Stimulated activated CD8-positive, alpha-beta memory T cell treated with anti-CD3 and anti-CD28 coated beads, Interleukin-15, amount 100 ng/mL, for 24 hours (primary cell): ENCODE results near the gene EFNB2.

Source experiments
- DNase-seq: peaks from one replicate; pipeline ENCODE4 v3.0.0-alpha.2; 2020; ENCODE audit warnings: low read depth

Gene EFNB2

GRCh38 chr13:106535552-106536243 lies at the start of gene EFNB2:
EFNB2 (minus strand) TSS chr13:106535662; CDS start chr13:106534964, 698 bp downstream.
- DNase-seq, result peak; percentile 66

GRCh38 chr13:106581225-106581624 lies 45.8 kb upstream of the EFNB2 start:
- no peak for DNase-seq

- no peak for DNase-seq
Observed at GRCh38 chr13:106575896-106576295, 40.4 kb upstream of the EFNB2 start.

- no peak for DNase-seq
Observed at GRCh38 chr13:106573868-106574267, 38.4 kb upstream of the EFNB2 start.

DNA sequence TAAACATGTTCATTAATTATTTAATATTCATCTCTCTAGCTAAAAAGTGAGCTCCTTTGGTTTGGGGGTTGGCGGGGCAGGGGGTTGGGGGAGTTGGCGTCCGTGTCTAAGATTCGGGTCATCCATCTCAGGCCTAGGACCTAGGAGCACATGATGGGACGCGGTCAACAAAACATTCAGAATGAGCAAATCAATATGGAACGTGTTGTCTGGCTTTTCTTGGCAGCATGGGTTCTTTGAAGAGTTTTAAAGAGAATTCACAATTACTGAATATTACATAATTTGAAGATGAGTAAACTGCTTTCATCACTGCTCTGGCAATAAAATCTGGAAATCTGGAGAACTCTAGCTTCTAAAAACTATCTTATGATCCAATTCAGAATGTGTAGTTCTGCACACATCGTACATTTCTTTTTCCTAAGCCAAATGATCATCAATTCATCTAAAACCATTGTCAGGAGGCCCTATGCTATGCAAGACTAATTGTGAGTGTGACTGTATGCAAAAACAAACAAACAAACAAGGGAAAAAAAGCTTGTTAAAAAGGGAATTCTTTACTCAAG lies 37.9 kb upstream of the EFNB2 start:
- DNase-seq, result no peak

DNA sequence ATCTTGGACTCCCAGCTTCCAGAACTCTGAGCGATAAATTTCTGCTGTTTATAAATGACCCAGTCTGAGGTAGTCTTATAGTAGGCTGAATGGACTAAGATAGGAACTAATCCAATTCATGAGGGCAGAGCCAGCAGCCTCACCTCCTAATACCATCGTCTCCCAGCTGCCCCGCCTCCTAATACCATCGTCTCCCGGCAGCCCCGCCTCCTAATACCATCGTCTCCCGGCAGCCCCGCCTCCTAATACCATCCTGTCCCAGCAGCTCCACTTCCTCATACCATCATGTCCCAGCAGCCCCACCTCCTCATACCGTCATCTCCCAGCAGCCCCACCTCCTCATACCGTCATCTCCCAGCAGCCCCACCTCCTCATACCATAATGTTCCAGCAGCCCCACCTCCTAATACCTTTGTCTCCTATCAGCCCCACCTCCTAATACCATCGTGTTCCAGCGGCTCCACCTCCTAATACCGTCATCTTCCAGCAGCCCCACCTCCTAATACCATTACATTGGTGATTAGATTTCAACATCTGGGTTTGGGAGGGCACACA lies 34.9 kb upstream of the EFNB2 start:
- peak; percentile 17 for DNase-seq

DNA sequence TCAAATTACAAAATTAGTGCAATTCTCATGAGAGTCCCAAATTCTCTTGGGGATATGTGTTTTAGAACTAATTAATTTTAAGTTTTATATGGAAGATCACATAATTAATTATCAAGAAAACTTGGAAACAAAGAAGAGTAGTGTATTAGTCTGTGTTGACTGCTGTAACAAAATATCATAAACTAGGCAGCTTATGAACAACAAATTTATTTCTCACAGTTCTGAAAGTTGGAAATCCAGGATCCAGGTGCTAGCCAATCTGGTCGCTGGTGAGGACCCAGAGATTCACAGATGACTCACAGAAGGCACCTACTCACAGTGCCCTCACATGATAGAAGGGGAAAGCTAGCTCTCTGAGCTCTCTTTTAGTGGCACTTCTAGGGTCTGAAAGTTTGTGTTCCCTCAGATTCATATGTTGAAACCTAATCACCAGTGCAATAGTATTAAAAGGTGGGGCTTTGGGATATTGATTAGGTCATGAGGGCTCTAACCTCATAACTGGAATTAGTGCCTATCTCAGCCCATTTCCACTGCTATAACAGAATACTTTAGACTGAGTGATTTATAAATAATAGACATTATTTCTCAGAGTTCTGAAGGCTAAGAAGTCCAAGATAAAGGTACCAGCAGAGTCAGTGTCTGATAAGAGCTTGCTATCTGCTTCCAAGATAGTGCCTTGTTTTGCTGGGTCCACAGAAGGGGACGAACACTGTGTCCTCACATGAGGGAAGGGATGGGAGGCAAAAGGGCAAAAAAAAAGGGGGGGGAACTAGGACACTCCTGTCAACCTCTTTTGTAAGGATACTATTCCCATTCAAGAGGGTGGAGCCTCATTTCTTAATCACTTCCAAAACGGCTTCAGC lies 34.0 kb upstream of the EFNB2 start:
- no peak for DNase-seq

GRCh38 chr13:106568299-106569003 lies 33.0 kb upstream of the EFNB2 start:
- no peak for DNase-seq

- DNase-seq, result peak; percentile 80
Observed at GRCh38 chr13:106567474-106568298, 32.2 kb upstream of the EFNB2 start, which contains the start of gene ARGLU1. ARGLU1 (minus strand) TSS chr13:106568137; CDS start chr13:106567919, 218 bp downstream.

- peak; percentile 13 for DNase-seq
Observed at GRCh38 chr13:106566641-106567473, 31.4 kb upstream of the EFNB2 start.

DNA sequence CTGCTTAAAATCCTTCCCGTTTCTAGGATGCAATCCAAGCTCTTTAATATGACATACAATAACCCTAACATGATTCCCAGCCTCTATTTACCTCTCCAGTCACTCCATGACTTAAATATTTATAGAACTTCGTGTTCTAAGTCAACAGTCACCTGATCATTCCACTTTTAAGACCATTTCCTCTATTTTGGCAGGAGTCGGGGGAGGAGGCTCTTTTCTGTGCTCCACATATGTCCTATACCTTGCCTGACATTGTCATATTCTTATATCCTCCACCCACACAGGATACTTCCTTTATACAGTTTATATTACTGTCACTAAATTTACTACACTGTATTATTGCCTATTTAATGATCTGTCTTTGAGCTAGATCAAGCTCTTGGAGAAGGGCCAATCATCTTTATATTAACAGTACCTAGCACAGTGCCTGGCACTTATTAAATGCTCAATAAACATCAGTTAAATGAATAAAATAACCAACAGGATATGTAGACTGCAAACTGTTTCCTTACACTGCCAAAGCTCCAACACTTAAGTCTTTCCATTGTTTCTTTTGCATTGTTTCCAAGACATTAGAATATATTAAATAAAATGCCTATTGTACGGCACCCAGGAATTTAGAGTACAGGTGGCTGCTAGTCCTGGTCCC lies 29.8 kb upstream of the EFNB2 start:
- no peak for DNase-seq

DNA sequence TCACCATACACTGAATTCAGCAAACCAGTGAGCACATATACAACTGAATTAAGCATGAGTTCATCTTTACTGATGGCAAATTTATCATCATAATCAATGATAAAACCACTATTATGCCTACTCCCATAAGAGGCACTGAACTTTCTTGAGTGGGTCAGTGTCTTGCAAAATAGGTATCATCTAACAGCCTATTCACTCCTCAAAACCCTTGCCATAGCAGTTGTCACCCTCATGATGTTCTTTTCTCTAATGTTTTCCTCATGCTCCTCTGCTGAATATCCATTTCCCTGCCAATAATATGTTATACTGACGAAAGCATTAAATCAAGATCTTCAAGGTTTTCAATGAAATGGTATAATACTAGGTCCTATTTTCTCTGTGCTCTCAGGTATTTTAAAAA lies 26.8 kb upstream of the EFNB2 start:
- no peak for DNase-seq

DNA sequence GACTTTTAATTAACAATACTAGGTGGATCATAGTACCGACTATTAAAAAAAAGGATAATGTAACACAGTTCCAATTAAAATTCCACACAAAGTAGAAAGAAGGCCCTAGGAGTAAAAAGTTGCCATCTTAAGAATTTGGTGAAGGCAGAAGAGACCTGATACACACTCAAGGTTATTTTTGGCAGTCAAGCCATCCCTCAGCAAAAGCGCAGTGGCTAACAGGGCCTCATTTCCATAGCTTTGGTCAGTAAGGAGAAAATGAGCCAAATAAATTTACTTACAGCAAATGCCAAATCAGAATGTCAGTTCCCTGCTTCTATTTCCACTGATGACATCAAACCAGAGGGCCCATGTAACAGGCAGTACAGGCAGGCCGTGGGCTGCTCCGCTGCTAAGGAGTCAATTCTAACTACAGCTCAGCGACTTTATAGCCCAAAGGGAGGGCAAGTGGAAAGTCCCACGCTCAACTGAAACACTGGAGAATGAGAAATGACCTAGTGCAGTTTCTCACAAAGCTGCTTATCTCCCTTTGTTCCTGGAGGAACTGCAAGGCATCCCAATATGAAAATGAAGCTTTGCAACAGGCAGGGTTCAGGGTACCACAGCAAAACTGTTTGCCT lies 26.2 kb upstream of the EFNB2 start:
- DNase-seq, result no peak

- DNase-seq, result no peak
Observed at GRCh38 chr13:106560821-106561220, 25.4 kb upstream of the EFNB2 start.

DNA sequence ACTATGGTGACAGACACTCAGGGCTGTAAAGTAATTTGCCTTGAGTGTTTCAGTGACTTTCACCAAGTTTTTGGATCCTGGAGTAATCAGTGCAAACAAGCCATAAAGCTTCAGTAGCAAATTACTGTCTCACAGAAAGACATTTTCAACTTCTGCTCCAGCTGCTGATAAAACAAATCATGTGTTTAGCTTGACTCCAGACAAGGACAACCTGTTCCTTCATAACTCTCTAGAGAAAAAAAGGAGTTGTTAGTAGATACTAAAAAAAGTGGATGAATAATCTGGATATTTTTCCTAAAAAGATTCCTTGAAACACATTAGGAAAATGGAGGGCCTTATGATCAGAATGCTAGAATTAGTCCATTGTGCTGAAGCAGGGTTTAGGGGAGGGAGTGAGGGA lies 23.1 kb upstream of the EFNB2 start:
- no peak for DNase-seq

DNA sequence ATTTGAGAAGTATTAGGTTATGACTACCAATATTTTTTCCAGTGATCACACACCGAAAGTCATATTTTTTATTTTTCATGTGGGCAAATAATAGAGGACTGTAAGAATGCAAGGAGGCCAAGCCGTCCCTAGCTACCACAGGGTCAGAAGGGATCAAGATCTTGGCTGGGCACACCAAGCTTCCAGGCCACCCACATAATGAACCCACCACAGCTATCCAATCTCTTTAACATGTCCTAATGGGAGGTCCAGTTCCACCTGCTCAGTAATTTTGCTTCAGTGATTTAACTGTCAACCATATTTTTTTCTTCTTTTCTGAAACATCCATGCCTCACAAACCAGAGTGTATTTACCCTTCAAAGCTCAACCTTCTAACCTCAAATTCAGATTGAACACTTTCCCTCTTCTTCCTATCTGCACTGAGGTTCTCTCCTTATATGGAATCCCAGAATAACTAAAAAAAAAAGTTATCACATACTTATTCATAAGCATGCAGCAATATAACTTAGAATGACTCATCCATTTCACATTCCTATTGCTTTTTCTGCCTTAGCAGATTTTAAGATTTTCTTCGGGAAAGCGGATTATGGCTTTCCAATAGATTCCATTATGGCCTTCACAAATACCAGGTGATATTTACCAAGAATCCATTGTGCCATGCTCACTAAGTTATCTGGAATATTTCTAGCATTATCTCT lies 20.3 kb upstream of the EFNB2 start:
- no peak for DNase-seq

DNA sequence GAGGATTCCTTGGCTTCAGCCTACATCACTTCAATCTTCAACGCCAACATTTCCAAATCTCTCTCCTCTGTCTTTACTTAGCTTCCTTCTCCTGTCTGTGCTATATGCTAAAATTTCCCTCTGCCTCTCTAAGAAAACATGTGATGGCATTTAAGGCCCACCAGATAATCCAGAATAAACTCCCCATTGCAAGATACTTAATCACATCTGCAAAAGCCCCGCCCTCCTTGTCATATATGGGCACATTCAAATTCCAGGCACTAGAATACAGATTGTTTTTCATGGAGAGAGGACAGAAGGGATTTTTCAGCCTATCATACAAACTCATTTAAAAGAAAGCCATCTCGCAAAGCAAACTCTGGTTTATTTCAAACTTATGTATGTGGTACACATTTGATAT lies 16.3 kb upstream of the EFNB2 start:
- no peak for DNase-seq

- no peak for DNase-seq
Observed at GRCh38 chr13:106551350-106551749, 15.9 kb upstream of the EFNB2 start.
